ENCODE results near the gene AADACL4.
"Not testable (repeated sequence)": the region's sequence is repeated elsewhere in the genome, so short reads cannot be mapped to it uniquely, and the experiment has no call there.

AADACL4 gene

GRCh38 chr1:12658531-12659453, 14.9 kb downstream of the AADACL4 start:
- DNase-seq, result peak; percentile 55

DNA sequence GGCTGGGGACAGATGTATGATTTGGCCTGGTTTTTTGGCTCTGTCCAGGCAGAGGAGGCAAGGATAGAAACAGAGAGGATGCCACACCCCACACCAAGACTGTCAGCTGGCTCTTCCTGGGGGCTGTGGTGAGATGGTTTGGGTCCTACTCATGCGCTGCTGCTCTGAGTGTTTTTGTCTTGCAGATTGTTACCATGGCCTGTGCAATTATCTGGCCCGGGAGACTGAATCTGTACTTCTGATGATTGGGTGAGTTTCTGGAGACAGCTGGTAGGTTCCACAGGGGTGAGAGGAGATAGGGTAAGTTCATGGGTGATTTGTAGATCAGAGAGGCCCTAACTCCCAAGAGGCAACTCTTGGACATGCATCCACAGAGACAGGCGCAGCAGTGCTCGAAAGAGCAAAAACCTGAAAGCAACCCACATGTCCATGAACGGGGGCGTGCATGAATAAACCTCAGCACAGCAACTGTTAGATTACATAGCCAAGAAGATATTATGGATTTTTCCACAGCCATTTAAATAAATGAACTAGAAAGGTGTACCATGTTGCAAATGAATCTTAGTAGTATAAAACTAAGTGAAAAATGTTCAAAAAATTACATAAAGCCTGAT, 17.8 kb downstream of the AADACL4 start:
- DNase-seq, result no peak

DNA sequence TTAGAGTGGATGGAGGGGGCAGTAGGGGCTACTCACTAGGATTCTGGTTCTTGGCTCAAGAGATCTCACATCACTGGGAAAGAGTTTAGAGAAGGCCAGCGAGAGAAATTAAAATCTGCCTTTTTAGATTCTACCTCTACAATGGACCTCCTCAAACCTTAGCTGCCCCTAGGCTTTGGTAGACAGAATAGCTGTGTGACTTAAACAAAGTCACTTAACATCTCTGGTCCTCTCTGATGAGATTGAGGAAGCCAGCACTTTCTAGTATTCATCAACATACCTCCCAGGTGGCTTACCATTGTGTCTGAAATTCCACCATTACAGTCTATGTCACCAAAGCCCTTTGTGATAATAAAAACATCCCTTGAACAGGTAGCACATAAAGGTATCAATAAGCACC, 18.7 kb downstream of the AADACL4 start:
- DNase-seq, result no peak

- DNase-seq, result no peak
Measured at GRCh38 chr1:12665511-12665910, 21.6 kb downstream of the AADACL4 start.

GRCh38 chr1:12666141-12666735, 22.4 kb downstream of the AADACL4 start:
- no peak for DNase-seq

DNA sequence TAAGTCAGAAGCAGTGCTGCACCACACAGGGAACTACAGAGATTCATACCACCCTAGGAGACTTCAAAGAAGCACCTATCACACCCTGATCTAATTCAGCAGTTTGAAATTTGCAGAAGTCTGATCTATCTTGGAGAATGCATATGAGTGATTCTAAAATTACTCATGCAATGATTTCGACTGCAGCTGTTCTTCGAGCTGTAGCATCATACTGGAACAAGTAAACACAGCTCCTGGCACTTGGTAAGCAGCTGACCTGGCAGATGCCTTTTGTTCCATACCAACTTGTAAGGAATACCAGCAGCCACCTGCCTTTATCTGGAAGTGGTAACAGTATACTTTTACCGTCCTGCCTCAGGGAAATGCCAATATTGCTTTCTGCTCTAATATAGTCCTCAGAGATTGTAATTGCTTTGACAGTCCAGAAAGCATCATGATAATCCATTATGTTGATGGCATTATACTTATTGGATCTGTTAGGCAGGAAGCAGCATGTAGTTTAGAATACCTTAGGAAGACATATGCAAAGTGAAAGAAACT, 25.7 kb downstream of the AADACL4 start:
- no peak for DNase-seq

- DNase-seq, result no peak
Measured at GRCh38 chr1:12674358-12674757, 30.5 kb downstream of the AADACL4 start.

GRCh38 chr1:12676122-12676521, 32.2 kb downstream of the AADACL4 start:
- not testable (repeated sequence) for DNase-seq

DNA sequence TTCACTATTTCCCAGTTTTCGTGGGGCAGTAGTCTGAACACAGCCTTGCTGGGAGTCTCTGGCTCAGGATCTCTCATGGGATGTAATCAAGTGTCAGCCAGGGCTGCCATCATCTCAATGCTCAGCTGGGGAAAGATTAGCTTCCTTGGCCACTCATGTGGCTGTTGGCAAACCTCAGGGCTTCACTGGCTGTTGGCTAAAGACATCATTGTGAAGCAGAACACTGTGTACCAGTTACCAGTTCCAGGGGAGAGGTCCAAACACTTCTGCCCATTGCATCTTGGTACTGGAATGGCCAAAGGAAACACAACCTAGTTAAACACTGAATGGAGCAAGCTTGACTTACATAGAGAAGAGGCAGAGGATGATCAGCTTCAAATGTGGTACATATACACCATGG, 33.7 kb downstream of the AADACL4 start:
- no peak for DNase-seq

DNA sequence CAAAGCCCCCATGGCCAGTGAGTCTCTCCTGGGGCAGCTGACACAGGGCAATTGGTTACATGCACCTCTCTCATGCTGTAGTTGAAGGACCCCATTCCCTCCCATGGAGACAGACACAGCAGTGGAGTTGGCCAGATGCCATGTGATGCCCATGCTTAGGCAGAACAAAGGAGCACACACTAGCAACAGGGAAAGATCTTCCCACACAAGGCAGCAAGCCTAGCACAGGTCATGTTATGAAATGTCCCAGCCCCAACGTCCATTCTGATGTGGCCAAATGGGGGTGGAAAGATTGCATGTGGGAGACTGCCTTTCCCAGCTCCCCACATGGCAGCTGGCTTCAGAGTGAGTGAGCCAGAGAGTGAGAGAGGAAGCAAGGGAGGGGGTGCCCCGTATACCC, 34.5 kb downstream of the AADACL4 start:
- no peak for DNase-seq

GRCh38 chr1:12678820-12679219, 34.9 kb downstream of the AADACL4 start:
- DNase-seq, result no peak

DNA sequence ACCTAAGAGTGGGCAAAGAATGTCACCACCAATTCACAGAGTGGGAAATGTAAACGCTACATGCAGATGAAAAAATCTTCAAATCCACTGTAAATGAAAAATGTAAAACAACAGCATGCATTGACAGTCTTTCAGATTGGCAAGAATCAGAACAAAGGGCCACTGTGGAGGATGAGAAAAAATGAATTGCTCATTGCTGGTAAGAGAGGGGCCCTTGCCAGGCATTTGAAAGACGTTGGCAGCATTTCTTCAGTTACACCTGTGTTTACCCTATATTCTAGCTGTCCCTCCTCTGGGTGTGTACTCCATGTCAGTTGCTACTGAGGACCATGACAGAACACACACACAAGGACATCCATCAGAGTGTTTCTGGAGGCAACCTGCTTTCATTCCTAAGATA, 46.3 kb downstream of the AADACL4 start:
- DNase-seq, result no peak

GRCh38 chr1:12692967-12693782, 49.3 kb downstream of the AADACL4 start:
- no peak for DNase-seq

DNA sequence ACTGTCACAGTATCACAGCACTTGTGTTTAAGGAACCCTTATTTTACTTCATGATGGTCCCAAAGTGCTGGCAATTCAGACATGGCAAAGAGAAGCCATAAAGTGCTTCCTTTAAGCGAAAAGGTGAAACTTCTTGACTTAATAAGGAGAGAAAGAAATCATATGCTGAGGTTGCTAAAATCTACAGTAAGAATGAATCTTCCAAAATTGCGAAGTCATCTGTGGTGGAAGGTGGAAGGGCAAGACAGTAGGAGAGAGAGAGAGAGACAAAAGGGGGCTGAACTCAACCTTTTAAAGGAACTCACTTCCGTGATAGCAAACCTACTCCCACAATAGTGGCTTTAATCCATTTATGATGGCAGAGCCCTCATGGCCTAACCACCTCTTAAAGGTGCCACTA, 52.8 kb downstream of the AADACL4 start:
- no peak for DNase-seq

- DNase-seq, result no peak
Measured at GRCh38 chr1:12697397-12697796, 53.5 kb downstream of the AADACL4 start.

DNA sequence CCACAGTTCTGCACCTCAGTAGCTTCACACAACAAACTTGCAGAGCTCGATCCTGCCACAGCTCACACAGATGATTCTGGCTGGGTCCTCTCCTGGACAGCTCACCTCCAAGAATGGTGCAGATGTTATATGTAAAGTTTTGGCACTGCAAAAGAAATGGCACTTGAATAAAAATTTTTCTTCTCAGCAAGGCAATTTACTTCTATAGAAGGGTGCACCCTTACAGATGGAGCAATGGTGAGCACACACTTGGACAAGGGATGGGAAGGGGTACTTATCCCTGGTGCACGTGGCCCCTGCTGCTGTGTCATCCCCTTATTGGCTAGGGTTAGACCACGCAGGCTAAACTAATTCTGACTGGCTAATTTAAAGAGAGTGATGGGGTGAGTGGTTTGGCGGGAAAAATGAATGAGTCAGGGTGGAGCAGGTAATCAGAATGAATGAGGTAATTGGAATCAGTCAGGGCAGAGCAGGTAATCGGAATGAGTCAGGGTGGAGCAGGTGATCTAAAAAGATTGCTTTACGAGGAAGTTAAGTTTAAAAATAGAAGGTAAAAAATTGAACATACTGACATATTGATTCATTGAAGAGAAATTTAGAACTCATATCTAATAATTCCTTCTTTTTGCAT, 60.1 kb downstream of the AADACL4 start:
- no peak for DNase-seq

- DNase-seq, result no peak
Measured at GRCh38 chr1:12706061-12706460, 62.2 kb downstream of the AADACL4 start.

- no peak for DNase-seq
Measured at GRCh38 chr1:12708396-12709090, 64.7 kb downstream of the AADACL4 start.

DNA sequence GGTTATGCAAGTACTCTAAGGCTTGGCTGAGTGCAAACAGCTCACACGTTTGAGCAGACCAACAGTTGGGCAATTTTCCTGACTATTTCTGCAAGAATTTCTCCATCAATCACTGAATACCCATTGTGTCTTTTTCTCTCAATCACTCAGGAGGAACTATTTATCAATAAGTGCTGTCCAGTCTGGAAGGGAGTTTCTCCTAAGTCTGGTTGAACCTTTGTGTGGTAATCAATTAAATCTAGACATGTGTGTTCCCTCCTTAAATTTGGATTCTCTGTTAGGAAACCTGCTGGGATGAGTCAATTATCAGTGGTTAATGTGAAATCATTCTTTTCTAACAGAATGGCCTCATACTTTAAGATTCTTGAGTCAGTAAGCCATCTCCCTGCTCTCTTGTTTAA, 65.2 kb downstream of the AADACL4 start:
- no peak for DNase-seq

- DNase-seq, result no peak
Measured at GRCh38 chr1:12709696-12710095, 65.8 kb downstream of the AADACL4 start.

DNA sequence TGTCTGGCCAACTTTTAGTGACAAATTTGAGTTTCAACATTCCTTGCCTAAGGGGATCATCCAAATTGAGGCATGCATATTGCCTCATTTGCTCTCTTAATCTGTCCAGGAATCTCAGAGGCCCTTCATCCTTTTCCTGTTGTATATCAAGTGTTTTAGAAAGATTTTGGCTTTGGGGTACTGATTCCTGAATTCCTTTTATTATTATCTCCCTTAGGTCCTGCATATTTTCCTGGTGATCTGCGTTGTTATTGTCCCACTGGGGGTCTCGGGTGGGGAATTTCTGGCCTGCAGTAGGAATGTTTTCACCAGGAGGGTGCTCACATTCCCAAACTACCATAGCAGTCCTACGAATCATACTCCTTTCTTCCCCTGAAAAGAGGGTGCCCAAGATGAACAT, 67.7 kb downstream of the AADACL4 start:
- no peak for DNase-seq

- DNase-seq, result no peak
Measured at GRCh38 chr1:12712076-12712475, 68.2 kb downstream of the AADACL4 start.

Measured in stimulated activated naive CD4-positive, alpha-beta T cell treated with Interleukin-2 at 50 U/mL for 16 hours (primary cell).